ENCODE data around the gene PLA2G2E.
"Not testable (repeated sequence)": the region's sequence is repeated elsewhere in the genome, so short reads cannot be mapped to it uniquely, and the experiment has no call there.

PLA2G2E gene

DNA sequence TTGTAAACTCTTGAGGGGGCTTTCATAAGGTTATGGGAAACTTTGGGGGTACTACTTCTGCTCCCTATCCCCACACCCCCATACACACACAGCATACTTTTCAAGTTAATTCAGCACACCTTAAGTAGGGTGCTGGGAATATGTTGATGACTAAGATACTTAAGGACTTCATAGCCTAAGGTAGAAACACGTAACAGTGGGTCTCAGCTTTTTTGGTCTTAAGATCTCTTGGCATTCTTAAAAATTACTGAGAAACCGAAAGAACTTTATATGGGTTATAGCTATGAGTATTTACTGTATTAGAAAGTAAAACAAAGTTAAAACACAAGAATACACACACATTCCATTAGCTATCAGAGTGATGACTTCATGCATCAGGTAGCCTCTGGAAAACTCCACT lies 39.1 kb downstream of the PLA2G2E start:
- DNase-seq: no peak

DNA sequence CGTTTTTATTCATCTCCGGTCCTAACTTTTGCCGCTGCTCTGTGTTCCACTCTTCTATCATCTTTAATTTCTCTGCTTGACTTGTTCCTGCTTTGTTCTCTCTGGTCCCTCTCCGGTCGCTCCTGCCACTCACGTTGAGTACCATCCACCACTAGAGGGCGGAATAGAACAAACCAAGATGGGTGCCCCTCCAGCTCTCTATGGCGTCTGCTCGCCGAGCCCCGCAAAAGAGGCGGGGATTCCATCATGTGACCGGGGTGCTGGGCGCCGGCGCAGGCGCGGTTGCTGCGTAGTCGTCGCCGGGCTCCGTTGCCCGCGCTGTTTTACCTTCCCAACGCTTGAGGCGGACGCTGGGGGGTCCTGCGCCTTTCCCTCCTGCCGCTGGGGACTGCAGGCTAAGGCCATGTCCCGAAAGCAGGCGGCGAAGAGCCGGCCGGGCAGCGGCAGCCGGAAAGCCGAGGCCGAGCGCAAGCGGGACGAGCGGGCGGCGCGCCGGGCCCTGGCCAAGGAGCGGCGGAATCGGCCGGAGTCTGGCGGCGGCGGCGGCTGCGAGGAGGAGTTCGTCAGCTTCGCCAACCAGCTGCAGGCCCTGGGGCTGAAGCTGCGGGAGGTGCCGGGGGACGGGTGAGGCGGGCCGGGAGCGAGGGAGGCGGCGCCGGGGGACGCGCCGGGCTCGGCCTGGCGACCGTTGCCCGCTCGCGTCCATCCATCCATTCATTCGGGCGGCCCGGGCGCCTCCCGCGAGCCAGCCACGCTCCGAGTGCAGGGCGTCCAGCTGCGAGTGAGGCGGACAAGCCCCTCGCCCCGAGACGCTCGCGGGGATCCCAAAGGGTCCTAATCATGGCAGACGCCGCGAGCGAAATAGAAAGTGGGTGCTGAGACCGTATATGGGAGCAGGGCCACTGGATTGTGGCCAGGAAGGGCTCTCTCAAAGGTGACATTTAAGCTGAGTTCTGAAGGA lies 41.0 kb downstream of the PLA2G2E start, which contains the start of gene OTUD3:
Gene OTUD3 (plus strand): TSS at position 285 of the 961 bp plus-strand sequence. CDS start 119 bp downstream, at position 404.
- peak; percentile 37 to 96 (median 91) for DNase-seq

DNA sequence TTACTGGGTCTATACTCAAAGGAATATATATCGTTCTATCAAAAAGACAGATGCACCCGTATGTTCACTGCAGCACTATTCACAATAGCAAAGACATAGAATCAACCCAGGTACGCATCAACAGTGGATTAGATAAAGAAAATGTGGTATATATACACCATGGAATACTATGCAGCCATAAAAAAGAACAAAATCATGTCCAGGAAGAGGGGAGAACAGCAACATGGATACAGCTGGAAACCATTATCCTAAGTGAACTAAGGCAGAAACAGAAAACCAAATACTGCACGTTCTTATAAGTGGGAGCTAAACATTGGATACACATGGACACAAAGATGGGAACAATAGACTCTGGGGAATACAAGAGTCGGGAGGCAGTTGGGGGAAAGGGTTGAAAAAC lies 42.6 kb downstream of the PLA2G2E start:
- not testable (repeated sequence) for DNase-seq

DNA sequence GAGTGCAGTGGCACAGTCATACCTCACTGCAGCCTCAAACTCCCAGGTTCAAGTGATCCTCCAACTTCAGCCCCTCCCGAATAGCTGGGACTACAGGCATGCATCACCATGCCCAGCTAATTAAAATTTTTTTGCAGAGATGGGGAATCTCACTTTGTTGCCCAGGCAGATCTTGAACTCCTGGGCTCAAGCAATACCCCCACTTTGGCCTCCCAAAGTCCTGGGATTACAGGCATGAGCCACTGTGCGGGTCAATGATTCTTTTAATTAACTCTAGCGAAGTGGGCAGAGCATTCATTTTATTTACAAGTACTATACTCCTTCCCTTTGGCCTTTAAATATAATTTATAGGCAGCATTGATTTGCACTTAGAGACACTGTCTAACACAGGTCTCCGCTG lies 43.8 kb downstream of the PLA2G2E start:
- no peak for DNase-seq

DNA sequence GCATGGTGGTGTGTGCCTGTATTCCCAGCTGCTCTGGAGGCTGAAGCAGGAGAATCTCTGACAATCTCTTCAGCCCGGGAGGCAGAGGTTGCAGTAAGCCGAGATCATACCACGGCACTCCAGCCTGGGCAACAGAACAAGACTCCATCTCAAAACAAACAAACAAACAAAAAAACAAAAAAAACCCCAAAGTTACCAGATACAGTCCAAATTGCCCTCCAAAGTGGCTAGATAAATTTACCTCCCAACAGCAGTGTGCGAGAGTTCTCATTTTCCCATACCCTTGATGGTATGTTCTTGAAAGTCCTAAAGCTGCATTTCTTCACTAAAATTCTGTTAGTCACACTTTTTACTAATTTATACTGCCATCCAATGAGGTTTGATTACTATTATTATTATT lies 44.2 kb downstream of the PLA2G2E start:
- no peak for DNase-seq

DNA sequence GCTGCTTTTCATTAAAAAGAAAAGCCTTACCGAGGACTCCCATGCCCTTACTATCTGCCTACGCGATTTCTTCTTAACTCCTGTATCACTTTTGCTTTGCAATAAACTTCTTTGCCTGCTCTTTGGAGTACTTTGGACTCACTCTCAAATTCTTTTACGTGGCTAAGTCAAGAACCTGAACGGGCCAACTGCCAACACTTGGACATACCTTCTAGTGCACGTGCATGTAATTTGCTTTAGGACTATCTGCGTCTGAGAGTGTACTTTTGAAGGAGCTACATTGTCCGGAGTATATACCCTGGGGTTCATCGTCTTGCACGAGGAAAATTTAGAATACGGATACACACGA lies 44.8 kb downstream of the PLA2G2E start:
- no peak for DNase-seq

DNA sequence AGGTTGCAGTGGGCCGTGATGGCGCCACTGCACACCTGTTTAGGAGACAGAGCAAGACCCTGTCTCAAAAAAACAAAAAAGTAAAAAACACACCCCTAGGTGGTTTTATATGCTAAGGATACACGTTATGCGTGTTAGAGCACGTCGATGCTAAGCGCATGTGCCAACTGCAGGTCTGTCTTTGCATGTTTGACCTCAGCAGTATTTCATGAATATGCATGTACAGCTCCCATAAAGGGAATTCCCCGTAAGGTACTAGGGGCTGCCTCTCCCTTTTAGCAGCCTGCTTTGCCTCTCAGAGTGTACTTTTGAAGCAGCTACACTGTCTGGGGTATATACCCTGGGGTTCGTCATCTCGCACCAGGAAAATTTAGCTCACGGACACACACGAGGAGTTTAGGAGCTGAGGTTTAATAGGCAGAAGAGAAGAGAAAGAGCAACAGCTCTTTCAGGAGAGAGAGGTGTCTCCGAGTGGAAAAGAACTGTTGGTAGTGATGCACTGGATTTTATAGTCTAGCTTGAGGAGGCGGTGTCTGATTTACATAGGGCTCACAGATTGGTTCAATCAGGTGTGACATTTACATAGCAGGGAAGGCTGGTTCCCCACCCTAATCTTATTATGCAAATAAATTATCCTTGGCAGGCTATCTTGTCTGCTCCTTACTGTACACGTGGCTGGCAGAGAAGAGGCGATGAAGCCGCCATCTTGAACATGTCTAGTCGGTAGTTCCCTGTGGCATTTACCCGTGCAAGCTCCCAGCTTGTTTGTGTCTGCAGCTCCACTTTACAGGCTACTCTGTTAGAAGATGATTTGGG lies 45.4 kb downstream of the PLA2G2E start:
- DNase-seq: peak in 1 of 56 donors; percentile 10

DNA sequence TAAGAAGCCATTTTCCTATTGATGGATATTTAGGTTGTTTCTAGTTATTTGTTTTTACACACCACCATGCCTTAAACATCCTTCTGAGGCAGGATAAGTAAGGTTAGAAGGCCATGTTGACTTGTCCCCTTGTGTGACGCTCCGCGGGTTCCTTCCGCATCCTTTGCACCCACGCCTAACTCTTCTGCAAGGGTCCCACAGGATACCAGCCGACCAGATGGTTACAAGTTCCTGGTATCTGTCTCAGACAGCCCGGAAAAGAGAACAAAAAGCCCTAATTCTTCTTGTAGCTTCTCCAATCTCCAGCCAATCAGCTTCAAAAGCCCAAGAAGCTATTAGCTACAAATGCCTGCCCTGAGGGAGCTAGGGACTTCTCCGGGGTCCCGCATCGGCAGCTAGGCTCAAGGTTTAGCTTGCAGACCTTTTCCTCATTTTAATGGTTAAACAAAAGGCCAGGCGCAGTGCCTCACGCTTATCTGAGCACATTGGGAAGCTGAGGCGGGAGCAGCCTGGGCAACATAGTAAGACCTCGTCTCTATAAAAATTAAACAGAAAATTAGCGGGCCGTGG lies 46.2 kb downstream of the PLA2G2E start:
- no peak for DNase-seq

DNA sequence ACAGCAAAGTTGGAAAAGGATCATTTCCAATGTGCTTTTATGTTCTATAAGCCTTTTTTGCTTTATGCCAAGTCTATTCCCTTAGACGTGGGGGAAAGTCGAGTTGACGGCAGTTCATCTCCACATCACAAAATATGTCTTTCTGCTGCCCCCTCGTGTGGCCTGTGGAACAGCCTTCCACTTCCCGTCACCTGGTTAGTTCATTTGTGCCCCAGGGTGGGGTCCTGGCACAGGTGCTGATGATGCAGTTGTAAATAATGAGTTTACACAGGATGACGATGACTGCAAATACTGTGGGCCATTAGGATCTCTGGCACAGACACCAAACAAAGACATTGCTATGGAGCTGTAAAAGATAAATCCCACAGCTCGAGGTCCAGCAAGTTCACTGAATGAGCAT lies 51.2 kb downstream of the PLA2G2E start:
- DNase-seq: no peak

All from amygdala (tissue), 56 donors.